NB4 (cell line): Measurements from ENCODE around the gene TMEM176B.

Source experiments
- MAX ChIP-seq: IDR thresholded peaks from 2 replicates; pipeline ENCODE4 v1.6.1; 2011; ENCODE audit warnings: low read depth, low read length
- MYC ChIP-seq: IDR thresholded peaks from 2 replicates; pipeline ENCODE4 v1.6.1; 2011; ENCODE audit warnings: low read depth, low read length
- POLR2A ChIP-seq: IDR thresholded peaks from 2 replicates; pipeline ENCODE4 v1.6.1; 2011; ENCODE audit warnings: mild to moderate bottlenecking; ENCODE audit not compliant: insufficient read length; ENCODE audit errors: extremely low read depth
- TF ChIP-seq, protein P1 (sequence below): IDR thresholded peaks from one replicate; pipeline ENCODE4 v1.5.1; 2012; ENCODE audit warnings: low read depth, low read length

DNA sequence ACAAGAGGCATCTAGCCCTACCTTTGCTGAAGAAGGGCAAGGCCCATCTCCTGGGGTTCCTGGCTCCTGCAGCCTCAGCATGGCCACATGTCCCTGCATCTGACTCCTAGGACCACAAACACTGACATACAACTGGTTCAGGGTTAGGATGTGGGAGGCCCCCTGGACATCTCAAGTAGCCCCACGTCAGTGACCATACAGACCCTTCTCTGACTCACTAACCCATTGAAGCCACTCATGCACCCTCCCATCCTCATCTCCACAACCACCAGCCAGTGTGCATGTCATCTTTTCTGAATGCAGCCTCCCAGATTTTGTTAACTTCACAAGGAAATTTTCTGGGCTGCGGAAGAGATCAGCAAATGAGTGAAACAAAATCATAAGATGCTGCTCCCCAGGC lies 18.2 kb downstream of the TMEM176B start:
- TF ChIP-seq, protein P1, sequence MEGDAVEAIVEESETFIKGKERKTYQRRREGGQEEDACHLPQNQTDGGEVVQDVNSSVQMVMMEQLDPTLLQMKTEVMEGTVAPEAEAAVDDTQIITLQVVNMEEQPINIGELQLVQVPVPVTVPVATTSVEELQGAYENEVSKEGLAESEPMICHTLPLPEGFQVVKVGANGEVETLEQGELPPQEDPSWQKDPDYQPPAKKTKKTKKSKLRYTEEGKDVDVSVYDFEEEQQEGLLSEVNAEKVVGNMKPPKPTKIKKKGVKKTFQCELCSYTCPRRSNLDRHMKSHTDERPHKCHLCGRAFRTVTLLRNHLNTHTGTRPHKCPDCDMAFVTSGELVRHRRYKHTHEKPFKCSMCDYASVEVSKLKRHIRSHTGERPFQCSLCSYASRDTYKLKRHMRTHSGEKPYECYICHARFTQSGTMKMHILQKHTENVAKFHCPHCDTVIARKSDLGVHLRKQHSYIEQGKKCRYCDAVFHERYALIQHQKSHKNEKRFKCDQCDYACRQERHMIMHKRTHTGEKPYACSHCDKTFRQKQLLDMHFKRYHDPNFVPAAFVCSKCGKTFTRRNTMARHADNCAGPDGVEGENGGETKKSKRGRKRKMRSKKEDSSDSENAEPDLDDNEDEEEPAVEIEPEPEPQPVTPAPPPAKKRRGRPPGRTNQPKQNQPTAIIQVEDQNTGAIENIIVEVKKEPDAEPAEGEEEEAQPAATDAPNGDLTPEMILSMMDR: no peak
- TF ChIP-seq POLR2A (no peak), MAX (no peak), MYC (no peak)
